Activated gamma-delta T cell (primary cell): ENCODE data around the gene DGCR8.

ENCODE experiments used
- DNase-seq: peaks from one replicate; lab custom pipeline; 2025; lab: John Stamatoyannopoulos, UW

The DGCR8 gene

GRCh38 chr22:20089977-20090729 lies 10.1 kb downstream of the DGCR8 start:
- DNase-seq, result no peak

GRCh38 chr22:20090730-20091240 lies 10.7 kb downstream of the DGCR8 start:
- DNase-seq, result no peak

GRCh38 chr22:20091690-20092476 lies 11.8 kb downstream of the DGCR8 start:
- DNase-seq, result no peak

GRCh38 chr22:20092477-20092854 lies 12.4 kb downstream of the DGCR8 start:
- DNase-seq, result no peak

- no peak for DNase-seq
Observed at GRCh38 chr22:20093418-20094196, 13.6 kb downstream of the DGCR8 start.

GRCh38 chr22:20094197-20094807 lies 14.3 kb downstream of the DGCR8 start:
- DNase-seq, result no peak

GRCh38 chr22:20095521-20095920 lies 15.5 kb downstream of the DGCR8 start:
- DNase-seq, result no peak

GRCh38 chr22:20096574-20097420 lies 16.8 kb downstream of the DGCR8 start:
- DNase-seq, result no peak

- no peak for DNase-seq
Observed at GRCh38 chr22:20099099-20099711, 19.2 kb downstream of the DGCR8 start.

- DNase-seq, result no peak
Observed at GRCh38 chr22:20101638-20102037, 21.6 kb downstream of the DGCR8 start.

GRCh38 chr22:20102203-20102780 lies 22.3 kb downstream of the DGCR8 start:
- DNase-seq, result no peak

GRCh38 chr22:20105456-20106204 lies 25.6 kb downstream of the DGCR8 start:
- DNase-seq, result no peak

GRCh38 chr22:20106205-20106848 lies 26.3 kb downstream of the DGCR8 start:
- no peak for DNase-seq

GRCh38 chr22:20106849-20107237 lies 26.8 kb downstream of the DGCR8 start:
- no peak for DNase-seq

GRCh38 chr22:20107471-20107901 lies 27.4 kb downstream of the DGCR8 start:
- DNase-seq, result no peak

- no peak for DNase-seq
Observed at GRCh38 chr22:20107951-20108756, 28.1 kb downstream of the DGCR8 start.

GRCh38 chr22:20108757-20109230 lies 28.8 kb downstream of the DGCR8 start:
- DNase-seq, result no peak
